HG02798 (cell line): ENCODE data around the gene LTK.

Experiments
- ATAC-seq: cut with Tn5 transposase; IDR thresholded peaks from one replicate; pipeline ENCODE4 v1.9.1; 2021; ENCODE audit warnings: mild to moderate bottlenecking; ENCODE audit not compliant: unreplicated experiment, poor library complexity

The LTK gene

GRCh38 chr15:41501191-41501917, 12.3 kb downstream of the LTK start:
- no peak for ATAC-seq

GRCh38 chr15:41499109-41499851, 14.3 kb downstream of the LTK start:
- no peak for ATAC-seq

- no peak for ATAC-seq
These were observed 15.0 kb downstream of the LTK start for GRCh38 chr15:41498657-41499056.

- ATAC-seq, result no peak
These were observed 17.7 kb downstream of the LTK start for GRCh38 chr15:41495736-41496599.

GRCh38 chr15:41494922-41495735, 18.5 kb downstream of the LTK start:
- ATAC-seq, result no peak

- peak; percentile 15 for ATAC-seq
These were observed 19.3 kb downstream of the LTK start for GRCh38 chr15:41494190-41494921.

GRCh38 chr15:41493902-41494189, 19.8 kb downstream of the LTK start:
- ATAC-seq, result no peak

GRCh38 chr15:41493205-41493901, 20.3 kb downstream of the LTK start, which contains the start of gene ITPKA:
Gene ITPKA, plus strand, starts transcription at chr15:41493874. Its CDS starts 54 bp downstream, at chr15:41493928.
- peak; percentile 83 for ATAC-seq

- ATAC-seq, result no peak
These were observed 20.9 kb downstream of the LTK start for GRCh38 chr15:41492597-41493204.

- ATAC-seq, result no peak
These were observed 21.7 kb downstream of the LTK start for GRCh38 chr15:41491889-41492288.

- ATAC-seq, result no peak
These were observed 23.3 kb downstream of the LTK start for GRCh38 chr15:41490355-41490754.

GRCh38 chr15:41489641-41490040, 24.0 kb downstream of the LTK start:
- ATAC-seq, result no peak

GRCh38 chr15:41487802-41488201, 25.8 kb downstream of the LTK start:
- no peak for ATAC-seq

GRCh38 chr15:41487381-41487780, 26.2 kb downstream of the LTK start:
- ATAC-seq, result no peak

GRCh38 chr15:41486286-41486685, 27.3 kb downstream of the LTK start:
- ATAC-seq, result no peak

GRCh38 chr15:41484937-41485625, 28.5 kb downstream of the LTK start:
- ATAC-seq, result no peak

- no peak for ATAC-seq
These were observed 30.1 kb downstream of the LTK start for GRCh38 chr15:41483519-41483918.

GRCh38 chr15:41483115-41483514, 30.5 kb downstream of the LTK start:
- ATAC-seq, result peak; percentile 80
